ENCODE results near the gene GOSR2. TPM values are rescaled to one million over a fixed set of nuclear protein-coding genes. Genes with fewer than 3 reads are reported as not detected.

The GOSR2 gene
- total and polyA plus RNA-seq, 9 of the 15 experiments (the other 6 are each of a cell fraction or from before 2014, with no cell fraction given), result 32.7 to 96.3 (median 48.9) TPM

DNA sequence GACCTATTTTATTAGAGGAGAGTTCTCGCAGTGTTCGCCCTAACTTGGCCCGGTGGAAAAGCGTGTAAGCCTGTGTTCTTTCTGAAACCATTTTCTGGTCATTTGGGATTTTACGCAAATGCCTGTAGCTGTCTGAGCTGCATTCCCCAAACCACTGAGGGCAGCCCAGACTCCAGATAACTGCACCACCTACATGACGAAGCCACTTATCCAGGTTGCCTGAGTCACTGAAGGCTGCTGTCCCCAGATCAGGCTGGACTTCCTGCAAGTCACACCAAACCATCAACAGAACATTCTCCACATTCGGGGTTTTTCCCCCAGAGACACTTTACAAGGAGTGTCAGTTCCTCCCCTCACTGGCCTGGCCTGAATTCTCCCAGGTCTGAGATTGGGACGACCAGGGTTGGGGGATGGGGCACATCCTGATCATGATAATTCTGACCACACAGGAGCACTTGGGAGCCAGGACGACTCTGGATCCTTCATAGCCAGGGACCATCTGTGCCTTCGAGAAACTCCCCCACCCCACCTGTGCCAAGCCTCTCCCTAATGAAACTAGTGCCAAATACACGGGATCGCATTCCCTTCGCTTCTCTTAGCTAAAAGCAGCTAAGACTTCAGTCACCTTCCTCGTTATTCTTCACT lies 53.8 kb downstream of the GOSR2 start (continued):
- TF ChIP-seq, protein P1, sequence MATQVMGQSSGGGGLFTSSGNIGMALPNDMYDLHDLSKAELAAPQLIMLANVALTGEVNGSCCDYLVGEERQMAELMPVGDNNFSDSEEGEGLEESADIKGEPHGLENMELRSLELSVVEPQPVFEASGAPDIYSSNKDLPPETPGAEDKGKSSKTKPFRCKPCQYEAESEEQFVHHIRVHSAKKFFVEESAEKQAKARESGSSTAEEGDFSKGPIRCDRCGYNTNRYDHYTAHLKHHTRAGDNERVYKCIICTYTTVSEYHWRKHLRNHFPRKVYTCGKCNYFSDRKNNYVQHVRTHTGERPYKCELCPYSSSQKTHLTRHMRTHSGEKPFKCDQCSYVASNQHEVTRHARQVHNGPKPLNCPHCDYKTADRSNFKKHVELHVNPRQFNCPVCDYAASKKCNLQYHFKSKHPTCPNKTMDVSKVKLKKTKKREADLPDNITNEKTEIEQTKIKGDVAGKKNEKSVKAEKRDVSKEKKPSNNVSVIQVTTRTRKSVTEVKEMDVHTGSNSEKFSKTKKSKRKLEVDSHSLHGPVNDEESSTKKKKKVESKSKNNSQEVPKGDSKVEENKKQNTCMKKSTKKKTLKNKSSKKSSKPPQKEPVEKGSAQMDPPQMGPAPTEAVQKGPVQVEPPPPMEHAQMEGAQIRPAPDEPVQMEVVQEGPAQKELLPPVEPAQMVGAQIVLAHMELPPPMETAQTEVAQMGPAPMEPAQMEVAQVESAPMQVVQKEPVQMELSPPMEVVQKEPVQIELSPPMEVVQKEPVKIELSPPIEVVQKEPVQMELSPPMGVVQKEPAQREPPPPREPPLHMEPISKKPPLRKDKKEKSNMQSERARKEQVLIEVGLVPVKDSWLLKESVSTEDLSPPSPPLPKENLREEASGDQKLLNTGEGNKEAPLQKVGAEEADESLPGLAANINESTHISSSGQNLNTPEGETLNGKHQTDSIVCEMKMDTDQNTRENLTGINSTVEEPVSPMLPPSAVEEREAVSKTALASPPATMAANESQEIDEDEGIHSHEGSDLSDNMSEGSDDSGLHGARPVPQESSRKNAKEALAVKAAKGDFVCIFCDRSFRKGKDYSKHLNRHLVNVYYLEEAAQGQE (IDR thresholded peaks at IDR 0.05; ENCODE audit: borderline replicate concordance), result peak; percentile 93
- TF ChIP-seq, protein P1 (CRISPR knock-in tag; IDR thresholded peaks at IDR 0.05; ENCODE audit: low read depth), result no peak
- peak; percentile 88 for TF ChIP-seq ZNF316 (IDR thresholded peaks at IDR 0.05)
- no peak for TF ChIP-seq SIRT6 (IDR thresholded peaks at IDR 0.05; ENCODE audit: low read depth, low read length)
- no peak for TF ChIP-seq ZNF695 (CRISPR knock-in tag; IDR thresholded peaks at IDR 0.05)
- no peak for TF ChIP-seq IFI16 (CRISPR knock-in tag; IDR thresholded peaks at IDR 0.05)
- TF ChIP-seq ZEB2 (IDR thresholded peaks at IDR 0.05), result peak; percentile 73
- TF ChIP-seq RCOR1 (IDR thresholded peaks at IDR 0.05; ENCODE audit: borderline replicate concordance in 1 of 2, low read depth in 2 of 2, low read length in 2 of 2), result peak in 1 of 2 experiments; percentile 43; a peak in 1 of 4 replicates
- TF ChIP-seq CTBP1 (IDR thresholded peaks at IDR 0.05; ENCODE audit: borderline replicate concordance), result peak; percentile 35; the same call in 1 of the 2 replicates
- TF ChIP-seq, protein P2, sequence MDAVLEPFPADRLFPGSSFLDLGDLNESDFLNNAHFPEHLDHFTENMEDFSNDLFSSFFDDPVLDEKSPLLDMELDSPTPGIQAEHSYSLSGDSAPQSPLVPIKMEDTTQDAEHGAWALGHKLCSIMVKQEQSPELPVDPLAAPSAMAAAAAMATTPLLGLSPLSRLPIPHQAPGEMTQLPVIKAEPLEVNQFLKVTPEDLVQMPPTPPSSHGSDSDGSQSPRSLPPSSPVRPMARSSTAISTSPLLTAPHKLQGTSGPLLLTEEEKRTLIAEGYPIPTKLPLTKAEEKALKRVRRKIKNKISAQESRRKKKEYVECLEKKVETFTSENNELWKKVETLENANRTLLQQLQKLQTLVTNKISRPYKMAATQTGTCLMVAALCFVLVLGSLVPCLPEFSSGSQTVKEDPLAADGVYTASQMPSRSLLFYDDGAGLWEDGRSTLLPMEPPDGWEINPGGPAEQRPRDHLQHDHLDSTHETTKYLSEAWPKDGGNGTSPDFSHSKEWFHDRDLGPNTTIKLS (IDR thresholded peaks at IDR 0.05; ENCODE audit: borderline replicate concordance, low read depth), result no peak
- TF ChIP-seq TCF3 (CRISPR knock-in tag; IDR thresholded peaks at IDR 0.05), result peak; percentile 48
- no peak for TF ChIP-seq U2AF1 (optimal IDR thresholded peaks at IDR 0.05; ENCODE audit: low read depth, low read length)
- no peak for TF ChIP-seq ZNF696 (CRISPR knock-in tag; conservative IDR thresholded peaks at IDR 0.05)
- TF ChIP-seq, protein P3, sequence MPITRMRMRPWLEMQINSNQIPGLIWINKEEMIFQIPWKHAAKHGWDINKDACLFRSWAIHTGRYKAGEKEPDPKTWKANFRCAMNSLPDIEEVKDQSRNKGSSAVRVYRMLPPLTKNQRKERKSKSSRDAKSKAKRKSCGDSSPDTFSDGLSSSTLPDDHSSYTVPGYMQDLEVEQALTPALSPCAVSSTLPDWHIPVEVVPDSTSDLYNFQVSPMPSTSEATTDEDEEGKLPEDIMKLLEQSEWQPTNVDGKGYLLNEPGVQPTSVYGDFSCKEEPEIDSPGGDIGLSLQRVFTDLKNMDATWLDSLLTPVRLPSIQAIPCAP (CRISPR knock-in tag; IDR thresholded peaks at IDR 0.05; ENCODE audit: borderline replicate concordance), result no peak
- TF ChIP-seq JUND (IDR thresholded peaks at IDR 0.05; ENCODE audit: borderline replicate concordance, low read depth, low read length), result peak; percentile 42; the same call in 1 of the 2 replicates
- peak; percentile 53; the same call in 1 of the 3 replicates for TF ChIP-seq JUND (tag; IDR thresholded peaks at IDR 0.05; ENCODE audit: borderline replicate concordance, low read depth, low read length)
- TF ChIP-seq MEF2D (tag; conservative IDR thresholded peaks at IDR 0.05; ENCODE audit: low read depth), result no peak
